Stomach (tissue), 9 donors: ENCODE data around the gene USP13. TPM values are rescaled to one million over a fixed set of nuclear protein-coding genes. Genes with fewer than 3 reads are reported as not detected.

ENCODE experiments used
- DNase-seq, 2 donors: peaks; one replicate each; pipeline versions ENCODE4 v3.0.0 to v3.0.0-alpha.2; 2013 to 2019
- H3K27ac ChIP-seq, 5 donors: fragments of 200-600 bp in 4 of 5; sonication (generic) in 4 of 5; one replicate each; pipeline ENCODE4 v1.5.1; 2013 to 2019; ENCODE audit warnings: mild to moderate bottlenecking in 1 of 5, moderate library complexity in 1 of 5
- H3K27me3 ChIP-seq, 3 donors: fragments of 200-600 bp; sonication (generic); one replicate each; pipeline ENCODE4 v1.5.1; 2017 to 2019; ENCODE audit warnings: mixed run types in 1 of 3
- H3K36me3 ChIP-seq, 4 donors: fragments of 200-600 bp; sonication (generic); 1 replicate in 3 of 4; 2 replicates in 1 of 4; pipeline ENCODE4 v1.5.1; 2016 to 2019
- H3K4me1 ChIP-seq, 4 donors: fragments of 200-600 bp; sonication (generic); one replicate each; pipeline ENCODE4 v1.5.1; 2016 to 2019
- H3K4me3 ChIP-seq, 4 donors: fragments of 200-600 bp; sonication (generic) in 3 of 4; one replicate each; pipeline ENCODE4 v1.5.1; 2016 to 2019; ENCODE audit warnings: mild to moderate bottlenecking in 1 of 4
- H3K9me3 ChIP-seq, 4 donors: fragments of 200-600 bp; sonication (generic); one replicate each; pipeline ENCODE4 v1.5.1; 2016 to 2019
- EP300 ChIP-seq: sonication (generic); formaldehyde crosslinking; IDR thresholded peaks from one replicate; pipeline ENCODE4 v1.6.1; 2017; ENCODE audit warnings: antibody characterized with exemption
- POLR2A ChIP-seq, 4 donors: fragments of 450-650 bp; IDR thresholded peaks; one replicate each; pipeline ENCODE4 v1.6.1; 2016; ENCODE audit warnings: antibody characterized with exemption in 4 of 4, control low read depth in 2 of 4, mild to moderate bottlenecking in 1 of 4, moderate library complexity in 1 of 4
- POLR2AphosphoS5 ChIP-seq, 3 donors: sonication (generic); formaldehyde crosslinking; IDR thresholded peaks; one replicate each; pipeline ENCODE4 v1.6.1; 2016; ENCODE audit warnings: antibody characterized with exemption in 3 of 3
- WGBS, 5 donors: extraction: QIAGEN DNeasy Blood & Tissue Kit in 3 of 5; methylation state at CpG; one replicate each; pipeline versions ENCODE4 v1.1.5 to v1.1.7; 2013 to 2018; 5-methylcytosine and 5-hydroxymethylcytosine counted together
- intact Hi-C: fragments of 100-400 bp; cut with DNase I; formaldehyde crosslinking; loops from one replicate; pipeline ENCODE4 v1.15.1; 2023; ENCODE audit warnings: low total_unique reads
- polyA plus RNA-seq, 3 donors: library from polyadenylated mRNA; stranded (reverse); fragments of 200-250 nt; gene quantifications; one replicate each; pipeline ENCODE4 v1.2.3, GENCODE V29; 2013
- total RNA-seq, 5 donors: library from RNA; depleted of rRNA; stranded (reverse); fragments of >200 nt; gene quantifications; one replicate each; pipeline versions ENCODE4 v1.1.0 to v1.2.3, GENCODE V29; 2014 to 2016
- TF ChIP-seq, protein P1 (sequence below), 7 experiments: fragments of 450-650 bp in 4 of 7; fragments of 200-600 bp in 3 of 7; sonication (generic) in 3 of 7; IDR thresholded peaks; one replicate each; pipeline ENCODE4 v1.5.1; 2016 to 2019; ENCODE audit warnings: antibody characterized with exemption in 7 of 7, control low read depth in 2 of 7, mild to moderate bottlenecking in 1 of 7
- donor health status: healthy with polysubstance abuse.
- donor health status: Bipolar disorder and iron deficiency.
- donor health status: healthy.

Gene USP13
- total and polyA plus RNA-seq, 8 donors: 1.3 to 10.3 (median 3.8) TPM

DNA sequence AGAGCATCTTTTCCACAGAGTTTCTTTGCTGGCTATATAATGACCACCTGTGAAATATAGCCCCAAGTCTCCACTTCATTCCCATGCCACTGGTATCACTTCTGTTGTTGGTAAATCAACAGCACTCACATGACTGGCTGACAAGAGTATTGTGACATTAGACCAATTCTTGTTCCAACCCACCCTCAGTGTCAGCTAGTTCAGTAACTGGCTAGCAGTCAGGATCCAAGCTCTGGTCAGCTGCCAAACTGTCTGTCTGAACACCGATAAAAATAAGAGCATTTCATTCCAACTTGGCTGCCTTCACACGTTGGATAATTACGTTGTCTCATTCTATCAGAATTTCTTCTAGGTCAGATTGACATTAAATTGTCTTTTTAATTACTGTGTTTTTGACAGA is 166.5 kb downstream of the USP13 start:
- DNase-seq: no peak
- WGBS, 5 donors: 38 to 78% (median 48%) methylated on average over 3 of the region's 3 CpGs
- H3K36me3 ChIP-seq: no peaks in the 10 kb centered on the region
- H3K27me3 ChIP-seq: peaks cover 0 to 6% (median 0%) of the 10 kb centered on the region in 3 donors
- TF ChIP-seq POLR2AphosphoS5 (IDR thresholded peaks at IDR 0.05) (no peak), POLR2A (IDR thresholded peaks at IDR 0.05) (no peak), EP300 (no peak)
- TF ChIP-seq, protein P1, sequence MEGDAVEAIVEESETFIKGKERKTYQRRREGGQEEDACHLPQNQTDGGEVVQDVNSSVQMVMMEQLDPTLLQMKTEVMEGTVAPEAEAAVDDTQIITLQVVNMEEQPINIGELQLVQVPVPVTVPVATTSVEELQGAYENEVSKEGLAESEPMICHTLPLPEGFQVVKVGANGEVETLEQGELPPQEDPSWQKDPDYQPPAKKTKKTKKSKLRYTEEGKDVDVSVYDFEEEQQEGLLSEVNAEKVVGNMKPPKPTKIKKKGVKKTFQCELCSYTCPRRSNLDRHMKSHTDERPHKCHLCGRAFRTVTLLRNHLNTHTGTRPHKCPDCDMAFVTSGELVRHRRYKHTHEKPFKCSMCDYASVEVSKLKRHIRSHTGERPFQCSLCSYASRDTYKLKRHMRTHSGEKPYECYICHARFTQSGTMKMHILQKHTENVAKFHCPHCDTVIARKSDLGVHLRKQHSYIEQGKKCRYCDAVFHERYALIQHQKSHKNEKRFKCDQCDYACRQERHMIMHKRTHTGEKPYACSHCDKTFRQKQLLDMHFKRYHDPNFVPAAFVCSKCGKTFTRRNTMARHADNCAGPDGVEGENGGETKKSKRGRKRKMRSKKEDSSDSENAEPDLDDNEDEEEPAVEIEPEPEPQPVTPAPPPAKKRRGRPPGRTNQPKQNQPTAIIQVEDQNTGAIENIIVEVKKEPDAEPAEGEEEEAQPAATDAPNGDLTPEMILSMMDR (IDR thresholded peaks at IDR 0.05): no peak
- H3K27ac ChIP-seq: no peak overlapping the region
- no peak overlapping the region for H3K4me3 ChIP-seq
- no peaks in the 10 kb centered on the region for H3K4me1 ChIP-seq
- no peaks in the 10 kb centered on the region for H3K9me3 ChIP-seq
- intact Hi-C loops: no loop called here

DNA sequence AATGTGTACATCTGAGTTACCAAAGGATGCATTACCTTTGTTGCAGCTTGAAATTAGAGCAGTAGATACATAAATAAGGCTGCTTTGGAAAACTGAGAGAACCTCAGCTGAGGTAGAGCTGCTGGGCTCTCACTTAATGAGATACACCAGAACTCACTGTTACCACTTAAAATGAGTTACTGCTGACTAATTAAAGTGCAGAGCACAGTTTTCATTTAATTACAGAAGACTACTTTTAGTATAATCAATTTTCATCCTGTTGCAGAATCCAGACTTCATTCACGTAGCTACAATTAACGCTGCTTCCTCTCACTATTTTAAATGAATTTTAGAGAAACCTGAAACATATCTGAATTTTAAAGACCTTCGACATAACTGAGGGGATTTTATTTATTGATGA is 169.5 kb downstream of the USP13 start:
- intact Hi-C loops: no loop called here
- peaks cover 0 to 9% (median 0%) of the 10 kb centered on the region in 4 donors for H3K4me1 ChIP-seq
- H3K4me3 ChIP-seq: no peak overlapping the region
- H3K27ac ChIP-seq: no peak overlapping the region
- H3K36me3 ChIP-seq: no peaks in the 10 kb centered on the region
- WGBS, 5 donors: 85 to 94% (median 91%) methylated on average over 3 of the region's 3 CpGs
- DNase-seq: no peak
- TF ChIP-seq POLR2AphosphoS5 (IDR thresholded peaks at IDR 0.05) (no peak), EP300 (no peak), POLR2A (IDR thresholded peaks at IDR 0.05) (no peak)
- TF ChIP-seq, protein P1 (IDR thresholded peaks at IDR 0.05): no peak
- no peaks in the 10 kb centered on the region for H3K9me3 ChIP-seq
- peaks cover 0 to 6% (median 0%) of the 10 kb centered on the region in 3 donors for H3K27me3 ChIP-seq

- H3K36me3 ChIP-seq: no peaks in the 10 kb centered on the region
- no peaks in the 10 kb centered on the region for H3K9me3 ChIP-seq
- WGBS, 5 donors: 55 to 68% (median 60%) methylated on average over 6 of the region's 6 CpGs
- H3K27me3 ChIP-seq: peaks cover 0 to 4% (median 0%) of the 10 kb centered on the region in 3 donors
- peaks cover 0 to 9% (median 0%) of the 10 kb centered on the region in 4 donors for H3K4me1 ChIP-seq
- H3K27ac ChIP-seq: no peak overlapping the region
- no peak for TF ChIP-seq POLR2AphosphoS5 (IDR thresholded peaks at IDR 0.05)
- TF ChIP-seq POLR2A (IDR thresholded peaks at IDR 0.05): no peak
- TF ChIP-seq EP300: no peak
- TF ChIP-seq, protein P1 (IDR thresholded peaks at IDR 0.05): no peak
- H3K4me3 ChIP-seq: no peak overlapping the region
- no peak for DNase-seq
- intact Hi-C loops: no loop called here
Observed at GRCh38 chr3:179825527-179826246, 172.8 kb downstream of the USP13 start.

DNA sequence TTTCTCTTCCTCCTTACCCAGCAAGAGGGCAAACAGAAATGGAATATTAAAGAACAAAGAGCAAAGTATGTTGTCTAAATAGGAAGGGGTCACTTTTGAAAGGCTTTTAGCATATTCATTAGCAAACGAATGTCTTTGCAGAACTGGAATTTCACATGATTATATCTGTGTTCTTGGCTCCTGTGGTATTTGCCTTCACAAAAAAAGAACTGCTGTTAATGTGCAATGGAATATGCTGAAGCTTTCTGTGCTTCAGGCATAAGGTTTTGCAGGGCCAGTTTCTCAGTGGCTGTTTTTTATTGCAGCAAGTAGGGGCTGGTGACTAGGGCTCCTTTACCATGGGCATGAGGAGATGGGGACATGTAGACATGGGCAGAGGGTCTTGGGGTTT is 173.4 kb downstream of the USP13 start:
- no peak overlapping the region for H3K27ac ChIP-seq
- WGBS, 5 donors: 2 to 13% (median 8%) methylated on average over 1 of the region's 1 CpG
- DNase-seq: no peak
- no peaks in the 10 kb centered on the region for H3K36me3 ChIP-seq
- no peaks in the 10 kb centered on the region for H3K27me3 ChIP-seq
- no peak overlapping the region for H3K4me3 ChIP-seq
- TF ChIP-seq POLR2A (IDR thresholded peaks at IDR 0.05) (no peak), EP300 (no peak)
- TF ChIP-seq, protein P1 (IDR thresholded peaks at IDR 0.05): no peak
- H3K4me1 ChIP-seq: peaks cover 0 to 9% (median 0%) of the 10 kb centered on the region in 4 donors
- intact Hi-C loops: no loop called here
- H3K9me3 ChIP-seq: no peaks in the 10 kb centered on the region
